GM15510 (cell line): Measurements from ENCODE around the gene LRRC8A.

Source experiments
- POLR2A ChIP-seq: IDR thresholded peaks from 3 replicates; pipeline ENCODE4 v1.6.1; 2011; ENCODE audit warnings: borderline replicate concordance; ENCODE audit not compliant: insufficient read length; ENCODE audit errors: extremely low read depth

LRRC8A gene

GRCh38 chr9:128863647-128864046, 18.3 kb upstream of the LRRC8A start:
- no peak for TF ChIP-seq POLR2A

GRCh38 chr9:128870128-128870940, 11.6 kb upstream of the LRRC8A start:
- no peak for TF ChIP-seq POLR2A

DNA sequence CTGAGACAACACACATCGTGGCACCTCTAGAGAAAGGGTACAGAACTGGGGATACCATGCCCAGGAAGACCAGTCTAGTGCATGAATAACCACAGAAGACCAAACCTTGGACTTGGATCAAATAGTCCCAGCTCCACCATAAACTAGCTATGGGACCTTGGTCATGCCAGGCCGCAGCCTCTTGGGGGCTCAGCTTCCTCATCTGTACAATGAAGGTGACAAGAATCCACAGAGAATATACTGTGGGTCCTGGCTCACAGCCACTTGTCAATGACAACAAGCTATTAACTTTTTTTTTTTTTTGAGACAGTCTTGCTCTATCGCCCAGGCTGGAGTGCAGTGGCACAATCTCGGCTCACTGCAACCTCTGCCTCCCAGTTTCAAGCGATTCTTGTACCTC, 4.1 kb upstream of the LRRC8A start:
- no peak for TF ChIP-seq POLR2A

- no peak for TF ChIP-seq POLR2A
Measured at GRCh38 chr9:128882677-128883603, 1.0 kb downstream of the LRRC8A start.

- TF ChIP-seq POLR2A, result no peak
Measured at GRCh38 chr9:128884164-128884563, 2.2 kb downstream of the LRRC8A start.

DNA sequence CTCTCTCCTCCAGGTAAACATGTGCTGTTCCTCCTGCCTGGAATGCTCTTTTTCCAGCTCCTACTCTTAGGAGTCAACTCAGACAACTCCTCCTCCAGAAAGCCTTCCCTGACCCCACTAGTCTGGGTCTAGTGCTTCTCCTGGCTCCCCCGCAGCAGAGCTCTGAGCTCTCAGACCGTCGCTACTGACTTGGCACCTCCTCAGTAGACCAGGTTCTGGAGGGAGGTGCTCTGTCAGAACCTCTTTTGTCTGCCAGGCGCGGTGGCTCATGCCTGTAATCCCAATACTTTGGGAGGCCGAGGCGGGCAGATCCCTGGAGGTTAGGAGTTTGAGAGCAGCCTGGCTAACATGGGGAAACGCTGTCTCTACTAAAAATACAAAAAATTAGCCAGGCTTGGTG, 3.4 kb downstream of the LRRC8A start:
- no peak for TF ChIP-seq POLR2A

DNA sequence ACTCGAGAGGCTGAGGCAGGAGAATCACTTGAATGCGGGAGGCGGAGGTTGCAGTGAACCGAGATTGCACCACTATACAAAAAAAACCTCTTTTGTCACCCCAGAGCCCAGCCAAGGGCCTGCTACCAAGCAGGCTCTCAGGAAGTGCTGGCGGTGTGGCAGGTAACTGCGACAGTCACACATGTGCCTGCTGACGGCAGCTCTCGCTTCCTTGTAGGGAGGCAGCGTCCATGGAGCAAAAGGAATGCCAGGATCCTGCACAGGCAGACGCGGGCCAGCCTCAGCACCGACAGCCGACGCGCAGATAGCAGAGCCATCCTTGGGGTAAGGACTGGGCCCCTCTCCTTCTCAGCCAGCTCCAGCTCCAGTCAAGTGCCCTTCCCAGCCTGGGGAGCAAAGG, 3.9 kb downstream of the LRRC8A start:
- TF ChIP-seq POLR2A, result no peak

- no peak for TF ChIP-seq POLR2A
Measured at GRCh38 chr9:128886211-128886891, 4.4 kb downstream of the LRRC8A start.

DNA sequence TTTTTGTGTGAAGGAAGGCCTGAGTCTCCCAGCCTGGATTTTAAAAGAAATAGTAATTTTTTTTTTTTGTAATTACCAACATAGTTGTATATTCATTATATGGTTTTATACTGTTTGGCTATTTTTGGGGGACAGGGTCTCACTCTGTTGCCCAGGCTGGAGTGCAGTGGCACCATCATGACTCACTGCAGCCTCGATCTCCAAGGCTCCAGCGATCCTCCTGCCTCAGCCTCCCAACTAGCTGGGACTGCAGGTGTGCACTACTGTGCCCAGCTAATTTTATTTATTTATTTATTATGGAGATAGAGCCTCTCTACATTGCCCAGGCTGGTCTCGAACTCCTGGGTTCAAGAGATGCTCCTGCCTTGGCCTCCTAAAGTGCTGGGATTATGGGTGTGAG, 5.1 kb downstream of the LRRC8A start:
- no peak for TF ChIP-seq POLR2A

DNA sequence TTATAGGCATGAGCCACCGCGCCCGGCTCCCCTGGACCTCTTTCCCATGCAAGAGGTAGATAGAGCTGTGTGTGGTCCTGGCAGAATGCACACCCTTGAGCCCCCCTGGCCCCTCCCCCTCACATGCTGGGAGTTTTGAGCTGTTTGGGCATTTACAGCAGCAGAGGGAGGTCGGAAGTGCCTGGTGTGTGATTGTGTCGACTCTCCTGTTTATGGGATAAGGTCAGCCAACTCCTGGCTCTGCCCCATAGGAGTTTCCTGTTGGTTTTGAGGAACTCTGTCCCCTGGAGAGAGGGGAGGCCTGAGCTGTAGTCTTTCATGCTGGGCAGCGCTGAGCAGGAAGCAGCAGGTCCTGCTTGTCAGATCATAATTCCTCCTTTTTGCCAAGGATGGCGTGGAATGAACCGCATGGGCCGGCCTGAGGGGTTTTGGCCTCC, 6.0 kb downstream of the LRRC8A start:
- no peak for TF ChIP-seq POLR2A

GRCh38 chr9:128891321-128892220, 9.6 kb downstream of the LRRC8A start:
- TF ChIP-seq POLR2A, result no peak

GRCh38 chr9:128892221-128892921, 10.4 kb downstream of the LRRC8A start:
- TF ChIP-seq POLR2A, result no peak

- no peak for TF ChIP-seq POLR2A
Measured at GRCh38 chr9:128893354-128893753, 11.4 kb downstream of the LRRC8A start.
